ACC112 (cell line): ENCODE measurements around the gene AIMP2.
"Not testable (repeated sequence)": the region's sequence is repeated elsewhere in the genome, so short reads cannot be mapped to it uniquely, and the experiment has no call there.

ENCODE experiments used
- H2AFZ ChIP-seq: fragments of 200-600 bp; sonication (generic); one replicate; pipeline ENCODE4 v1.6.0; 2017; ENCODE audit warnings: antibody characterized with exemption, low read length; ENCODE audit not compliant: unreplicated experiment
- H3K27ac ChIP-seq: fragments of 200-600 bp; sonication (generic); 2 replicates; pipeline ENCODE4 v1.5.1; 2014; ENCODE audit warnings: low read depth, mild to moderate bottlenecking, antibody characterized with exemption, low read length, moderate library complexity
- H3K27me3 ChIP-seq: fragments of 200-600 bp; sonication (generic); 2 replicates; pipeline ENCODE4 v1.6.1; 2014; ENCODE audit warnings: mild to moderate bottlenecking, antibody characterized with exemption, low read length, moderate library complexity, mixed read lengths; ENCODE audit not compliant: insufficient read depth
- H3K36me3 ChIP-seq: fragments of 200-600 bp; sonication (generic); 2 replicates; pipeline ENCODE4 v1.6.1; 2016; ENCODE audit warnings: mild to moderate bottlenecking, antibody characterized with exemption, low read length, moderate library complexity, mixed read lengths; ENCODE audit not compliant: insufficient read depth
- H3K4me1 ChIP-seq: fragments of 200-600 bp; sonication (generic); one replicate; pipeline ENCODE4 v1.6.1; 2016; ENCODE audit warnings: low read length, mixed read lengths; ENCODE audit not compliant: insufficient read depth, unreplicated experiment, control insufficient read depth
- H3K4me3 ChIP-seq: fragments of 200-600 bp; sonication (generic); 2 replicates; pipeline ENCODE4 v1.5.1; 2014; ENCODE audit warnings: mild to moderate bottlenecking, low read depth, low read length
- H3K79me2 ChIP-seq: fragments of 200-600 bp; sonication (generic); one replicate; pipeline ENCODE4 v1.6.0; 2016; ENCODE audit warnings: low read length; ENCODE audit not compliant: control insufficient read depth, unreplicated experiment, insufficient read depth

The AIMP2 gene

GRCh38 chr7:6027806-6028365 is 18.8 kb downstream of the AIMP2 start:
- no peaks in the 10 kb centered on the region for H3K27me3 ChIP-seq
- peaks cover 4% of the 10 kb centered on the region for H3K79me2 ChIP-seq
- no peaks in the 10 kb centered on the region for H3K4me1 ChIP-seq
- H3K4me3 ChIP-seq: no peak overlapping the region
- no peak overlapping the region for H3K27ac ChIP-seq
- H2AFZ ChIP-seq: no peak overlapping the region
- peaks cover 20% of the 10 kb centered on the region; the same call in 1 of the 2 replicates for H3K36me3 ChIP-seq

- Histone ChIP-seq H3K79me2 (peaks cover 4% of the 10 kb centered on the region), H3K27me3 (no peaks in the 10 kb centered on the region), H2AFZ (no peak overlapping the region), H3K4me3 (no peak overlapping the region), H3K36me3 (peaks cover 13% of the 10 kb centered on the region; the same call in 1 of the 2 replicates), H3K27ac (no peak overlapping the region), H3K4me1 (no peaks in the 10 kb centered on the region)
Observed at GRCh38 chr7:6028563-6028962, 19.5 kb downstream of the AIMP2 start.

GRCh38 chr7:6030988-6031387 is 21.9 kb downstream of the AIMP2 start, which contains the start of gene ANKRD61:
Gene ANKRD61 (plus strand): TSS chr7:6031376. CDS start chr7:6031376, 0 bp downstream.
- Histone ChIP-seq H3K36me3 (peaks cover 16% of the 10 kb centered on the region), H3K4me1 (no peaks in the 10 kb centered on the region), H2AFZ (no peak within 1 kb of the TSS), H3K27ac (no peak within 1 kb of the TSS), H3K79me2 (peaks cover 7% of the 10 kb centered on the region), H3K27me3 (no peaks in the 10 kb centered on the region), H3K4me3 (no peak within 1 kb of the TSS)

DNA sequence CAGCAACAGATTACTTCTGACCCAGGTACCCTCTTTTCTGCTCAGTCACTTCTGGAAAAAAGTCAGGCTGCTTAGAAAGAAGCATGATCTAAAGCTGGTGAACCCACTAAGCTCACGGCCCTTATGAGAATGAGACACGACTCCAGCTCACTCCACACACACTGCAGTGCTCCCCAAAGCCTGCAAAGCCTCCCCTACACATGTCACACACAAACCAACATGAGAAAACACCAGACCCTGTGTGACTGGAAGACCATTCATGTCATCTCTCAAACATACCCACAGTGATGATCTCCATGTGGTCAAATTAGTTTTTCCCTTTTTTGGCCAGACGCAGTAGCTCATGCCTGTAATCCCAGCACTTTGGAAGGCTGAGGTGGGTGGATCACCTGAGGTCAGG is 22.5 kb downstream of the AIMP2 start:
- no peaks in the 10 kb centered on the region for H3K27me3 ChIP-seq
- H3K4me1 ChIP-seq: no peaks in the 10 kb centered on the region
- no peak overlapping the region for H3K4me3 ChIP-seq
- H3K79me2 ChIP-seq: peaks cover 7% of the 10 kb centered on the region
- no peak overlapping the region for H2AFZ ChIP-seq
- no peak overlapping the region for H3K27ac ChIP-seq
- H3K36me3 ChIP-seq: peaks cover 16% of the 10 kb centered on the region

- H3K4me3 ChIP-seq: no peak overlapping the region
- no peak overlapping the region for H2AFZ ChIP-seq
- H3K27me3 ChIP-seq: no peaks in the 10 kb centered on the region
- H3K36me3 ChIP-seq: peaks cover 15% of the 10 kb centered on the region
- no peak overlapping the region for H3K27ac ChIP-seq
- H3K79me2 ChIP-seq: peaks cover 7% of the 10 kb centered on the region
- H3K4me1 ChIP-seq: no peaks in the 10 kb centered on the region
Observed at GRCh38 chr7:6032167-6032566, 23.1 kb downstream of the AIMP2 start.

DNA sequence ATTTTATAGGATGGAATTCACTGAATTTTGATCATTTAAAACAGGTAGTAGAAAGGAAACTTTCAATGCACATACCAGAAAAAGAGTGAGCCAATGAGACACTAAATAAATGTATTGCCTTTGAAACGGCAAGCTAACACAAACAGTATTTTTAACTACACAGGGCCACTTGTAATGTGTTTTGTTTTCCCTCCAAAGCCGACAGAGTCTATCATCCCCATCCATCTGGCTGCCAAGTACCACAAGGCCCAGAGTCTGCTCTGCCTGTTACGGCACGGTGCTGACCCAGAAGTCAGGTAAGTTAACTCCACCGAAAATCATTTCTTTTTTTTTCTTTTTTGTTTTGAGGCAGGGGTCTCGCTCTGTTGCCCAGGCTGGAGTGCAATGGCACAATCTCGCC is 23.6 kb downstream of the AIMP2 start:
- H3K27me3 ChIP-seq: no peaks in the 10 kb centered on the region
- no peak overlapping the region for H3K27ac ChIP-seq
- no peak overlapping the region for H3K4me3 ChIP-seq
- no peaks in the 10 kb centered on the region for H3K4me1 ChIP-seq
- peaks cover 7% of the 10 kb centered on the region for H3K79me2 ChIP-seq
- H2AFZ ChIP-seq: no peak overlapping the region
- peaks cover 11% of the 10 kb centered on the region for H3K36me3 ChIP-seq

GRCh38 chr7:6035165-6035564 is 26.1 kb downstream of the AIMP2 start:
- H3K27me3 ChIP-seq: no peaks in the 10 kb centered on the region
- H3K36me3 ChIP-seq: peaks cover 11% of the 10 kb centered on the region
- H2AFZ ChIP-seq: no peak overlapping the region
- H3K4me3 ChIP-seq: no peak overlapping the region
- H3K4me1 ChIP-seq: no peaks in the 10 kb centered on the region
- H3K27ac ChIP-seq: no peak overlapping the region
- H3K79me2 ChIP-seq: peaks cover 7% of the 10 kb centered on the region

DNA sequence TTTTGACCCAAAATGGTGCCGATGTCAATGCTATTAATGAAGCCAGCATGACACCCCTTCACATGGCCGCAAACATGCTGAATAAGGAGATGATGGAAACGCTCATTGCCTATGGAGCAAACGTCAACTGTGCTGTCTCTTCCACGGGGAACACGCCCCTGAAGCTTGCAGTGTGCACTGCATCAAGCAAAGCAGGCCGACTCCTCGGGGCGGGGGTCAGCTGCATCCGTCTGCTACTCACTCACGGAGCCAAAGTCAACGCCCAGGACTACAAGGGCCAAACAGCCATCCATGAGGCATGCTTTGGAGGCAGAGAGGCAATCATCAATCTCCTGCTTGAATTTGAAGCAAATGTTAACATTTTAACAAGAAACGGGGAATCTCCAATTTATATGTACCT is 26.6 kb downstream of the AIMP2 start:
- Histone ChIP-seq H3K4me3 (no peak overlapping the region), H3K36me3 (peaks cover 16% of the 10 kb centered on the region), H3K79me2 (peaks cover 7% of the 10 kb centered on the region), H3K4me1 (no peaks in the 10 kb centered on the region), H3K27me3 (no peaks in the 10 kb centered on the region), H3K27ac (no peak overlapping the region), H2AFZ (no peak overlapping the region)

DNA sequence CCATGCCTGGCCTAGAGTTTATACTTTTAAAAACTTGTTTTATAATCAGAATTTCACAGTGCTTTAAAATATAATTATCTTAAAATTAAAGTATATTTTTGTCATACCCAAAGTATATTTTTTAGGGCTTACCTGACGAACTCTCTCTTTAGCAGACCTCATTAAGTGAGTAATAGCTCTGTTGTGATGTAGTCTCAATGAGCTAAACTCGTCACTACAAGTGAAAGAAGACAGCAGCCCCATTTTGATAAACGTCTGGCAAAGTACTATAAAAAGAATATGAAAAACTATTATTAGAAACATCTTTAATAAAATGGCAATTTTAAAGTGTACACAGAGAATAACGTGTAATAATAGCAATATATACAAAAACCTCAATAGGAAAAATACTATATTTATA is 40.7 kb downstream of the AIMP2 start:
- Histone ChIP-seq H3K27me3 (no peaks in the 10 kb centered on the region), H3K36me3 (peaks cover 13% of the 10 kb centered on the region; the same call in 1 of the 2 replicates)

DNA sequence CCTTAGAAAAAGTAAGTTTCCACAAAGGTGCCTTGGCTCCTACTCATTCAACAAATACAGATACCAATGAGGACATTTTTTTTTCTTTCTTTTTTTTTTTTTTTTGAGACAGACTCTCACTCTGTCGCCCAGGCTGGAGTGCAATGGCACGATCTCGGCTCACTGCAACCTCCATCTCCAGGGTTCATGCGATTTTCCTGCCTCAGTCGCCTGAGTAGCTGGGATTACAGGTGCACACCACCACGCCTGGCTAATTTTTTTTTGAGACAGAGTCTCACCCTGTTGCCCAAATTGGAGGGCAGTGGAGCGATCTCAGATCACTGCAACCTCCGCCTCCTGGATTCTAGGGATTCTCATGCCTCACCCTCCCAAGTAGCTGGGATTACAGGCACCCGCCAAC is 42.1 kb downstream of the AIMP2 start:
- H2AFZ ChIP-seq, H3K4me3 ChIP-seq, H3K27me3 ChIP-seq, H3K4me1 ChIP-seq, H3K27ac ChIP-seq: not testable (repeated sequence)
- peaks cover 10% of the 10 kb centered on the region; the same call in 1 of the 2 replicates for H3K36me3 ChIP-seq
- H3K79me2 ChIP-seq: peaks cover 10% of the 10 kb centered on the region

More for the DNA sequence above, 40.7 kb downstream of the AIMP2 start:
- Histone ChIP-seq H3K27ac (no peak overlapping the region), H3K79me2 (no peaks in the 10 kb centered on the region), H3K4me1 (no peaks in the 10 kb centered on the region), H2AFZ (no peak overlapping the region), H3K4me3 (no peak overlapping the region)

- H3K27me3 ChIP-seq: no peaks in the 10 kb centered on the region
- no peak overlapping the region for H3K4me3 ChIP-seq
- peaks cover 35% of the 10 kb centered on the region for H3K79me2 ChIP-seq
- H3K27ac ChIP-seq: no peak overlapping the region
- peaks cover 2% of the 10 kb centered on the region; the same call in 1 of the 2 replicates for H3K36me3 ChIP-seq
- H2AFZ ChIP-seq: no peak overlapping the region
- peaks cover 4% of the 10 kb centered on the region for H3K4me1 ChIP-seq
Observed at GRCh38 chr7:6056616-6057015, 47.5 kb downstream of the AIMP2 start.
